ENCODE results near the gene PDE2A. TPM values are rescaled to one million over a fixed set of nuclear protein-coding genes. Genes with fewer than 3 reads are reported as not detected.
"Not testable (repeated sequence)": the region's sequence is repeated elsewhere in the genome, so short reads cannot be mapped to it uniquely, and the experiment has no call there.

The PDE2A gene
- polyA plus RNA-seq, 3 donors: 16.3 to 20.5 (median 17.2) TPM

GRCh38 chr11:72578991-72579815 is 95.0 kb downstream of the PDE2A start:
- no peak for DNase-seq

GRCh38 chr11:72578566-72578965 is 95.7 kb downstream of the PDE2A start:
- DNase-seq: no peak

- DNase-seq: no peak
Observed at GRCh38 chr11:72578051-72578450, 96.2 kb downstream of the PDE2A start.

- no peak for DNase-seq
Observed at GRCh38 chr11:72577271-72577721, 96.9 kb downstream of the PDE2A start.

GRCh38 chr11:72576661-72577060 is 97.6 kb downstream of the PDE2A start:
- DNase-seq: no peak

- DNase-seq: no peak
Observed at GRCh38 chr11:72576243-72576595, 98.0 kb downstream of the PDE2A start.

- no peak for DNase-seq
Observed at GRCh38 chr11:72575533-72576242, 98.5 kb downstream of the PDE2A start.

GRCh38 chr11:72574548-72575460 is 99.4 kb downstream of the PDE2A start:
- DNase-seq: no peak

- no peak for DNase-seq
Observed at GRCh38 chr11:72573855-72574445, 100.3 kb downstream of the PDE2A start.

- no peak for DNase-seq
Observed at GRCh38 chr11:72573072-72573854, 101.0 kb downstream of the PDE2A start.

- not testable (repeated sequence) for DNase-seq
Observed at GRCh38 chr11:72572540-72572939, 101.7 kb downstream of the PDE2A start.

- no peak for DNase-seq
Observed at GRCh38 chr11:72570893-72571661, 103.1 kb downstream of the PDE2A start.

GRCh38 chr11:72569966-72570892 is 104.0 kb downstream of the PDE2A start:
- DNase-seq: no peak

- no peak for DNase-seq
Observed at GRCh38 chr11:72568861-72569260, 105.4 kb downstream of the PDE2A start.

- DNase-seq: no peak
Observed at GRCh38 chr11:72562431-72562830, 111.8 kb downstream of the PDE2A start.

- DNase-seq: no peak
Observed at GRCh38 chr11:72561856-72562255, 112.4 kb downstream of the PDE2A start.

- DNase-seq: not testable (repeated sequence)
Observed at GRCh38 chr11:72560864-72561263, 113.4 kb downstream of the PDE2A start.

GRCh38 chr11:72556433-72556832 is 117.8 kb downstream of the PDE2A start:
- no peak for DNase-seq

GRCh38 chr11:72555014-72555522 is 119.2 kb downstream of the PDE2A start:
- DNase-seq: not testable (repeated sequence)
